GM10248 (cell line): Measurements from ENCODE around the gene SGIP1.

Experiments used
- CTCF ChIA-PET: fragments of 300-600 bp; sonication (Branson Sonifier 250); formaldehyde crosslinking; extraction: SDS; loops from one replicate; lab custom pipeline; 2021; ENCODE audit warnings: antibody characterized with exemption; lab: Yijun Ruan, JAX
- POLR2A ChIA-PET: fragments of 350-650 bp; sonication (Branson Sonifier 250); formaldehyde crosslinking; extraction: SDS; loops from one replicate; lab custom pipeline; 2020; ENCODE audit warnings: antibody characterized with exemption; lab: Yijun Ruan, JAX
- DNase-seq: peaks from one replicate; pipeline ENCODE4 v3.0.0; 2012; ENCODE audit errors: extremely low spot score
- TF ChIP-seq, protein P1 (sequence below): IDR thresholded peaks from 2 replicates; pipeline ENCODE4 v1.5.1; 2012; ENCODE audit warnings: mild to moderate bottlenecking, low read depth; ENCODE audit errors: extremely low read depth, missing control alignments, control extremely low read depth

SGIP1 gene

GRCh38 chr1:66525086-66525485 lies 8.9 kb upstream of the SGIP1 start:
- no peak for DNase-seq
- ChIA-PET POLR2A (no interaction called here), CTCF (interaction anchor here (1.1 kb wide), 1 partner anchor 17 kb away, joined by 3 read pairs; no protein-coding TSS in a partner anchor)
- TF ChIP-seq, protein P1, sequence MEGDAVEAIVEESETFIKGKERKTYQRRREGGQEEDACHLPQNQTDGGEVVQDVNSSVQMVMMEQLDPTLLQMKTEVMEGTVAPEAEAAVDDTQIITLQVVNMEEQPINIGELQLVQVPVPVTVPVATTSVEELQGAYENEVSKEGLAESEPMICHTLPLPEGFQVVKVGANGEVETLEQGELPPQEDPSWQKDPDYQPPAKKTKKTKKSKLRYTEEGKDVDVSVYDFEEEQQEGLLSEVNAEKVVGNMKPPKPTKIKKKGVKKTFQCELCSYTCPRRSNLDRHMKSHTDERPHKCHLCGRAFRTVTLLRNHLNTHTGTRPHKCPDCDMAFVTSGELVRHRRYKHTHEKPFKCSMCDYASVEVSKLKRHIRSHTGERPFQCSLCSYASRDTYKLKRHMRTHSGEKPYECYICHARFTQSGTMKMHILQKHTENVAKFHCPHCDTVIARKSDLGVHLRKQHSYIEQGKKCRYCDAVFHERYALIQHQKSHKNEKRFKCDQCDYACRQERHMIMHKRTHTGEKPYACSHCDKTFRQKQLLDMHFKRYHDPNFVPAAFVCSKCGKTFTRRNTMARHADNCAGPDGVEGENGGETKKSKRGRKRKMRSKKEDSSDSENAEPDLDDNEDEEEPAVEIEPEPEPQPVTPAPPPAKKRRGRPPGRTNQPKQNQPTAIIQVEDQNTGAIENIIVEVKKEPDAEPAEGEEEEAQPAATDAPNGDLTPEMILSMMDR, result no peak

- DNase-seq, result no peak
- TF ChIP-seq, protein P1, result no peak
- CTCF ChIA-PET, result interaction anchor here (0.9 to 1.1 kb wide), 3 partner anchors 18 to 23 kb away, joined by 3 read pairs; no protein-coding TSS in a partner anchor
- POLR2A ChIA-PET, result no interaction called here
These were observed 7.9 kb upstream of the SGIP1 start for GRCh38 chr1:66526036-66526435.

GRCh38 chr1:66526991-66527390 lies 7.0 kb upstream of the SGIP1 start:
- ChIA-PET POLR2A (no interaction called here), CTCF (interaction anchor here (1.1 kb wide), 1 partner anchor 18 kb away, joined by 3 read pairs; no protein-coding TSS in a partner anchor)
- TF ChIP-seq, protein P1, result no peak
- DNase-seq, result no peak

- TF ChIP-seq, protein P1, result no peak
- CTCF ChIA-PET, result interaction anchor here (1.2 to 1.6 kb wide), 3 partner anchors 15 to 199 kb away, joined by 3 to 6 read pairs (median 4); no protein-coding TSS in a partner anchor
- DNase-seq, result no peak
- POLR2A ChIA-PET, result no interaction called here
These were observed 6.3 kb upstream of the SGIP1 start for GRCh38 chr1:66527686-66528085.

DNA sequence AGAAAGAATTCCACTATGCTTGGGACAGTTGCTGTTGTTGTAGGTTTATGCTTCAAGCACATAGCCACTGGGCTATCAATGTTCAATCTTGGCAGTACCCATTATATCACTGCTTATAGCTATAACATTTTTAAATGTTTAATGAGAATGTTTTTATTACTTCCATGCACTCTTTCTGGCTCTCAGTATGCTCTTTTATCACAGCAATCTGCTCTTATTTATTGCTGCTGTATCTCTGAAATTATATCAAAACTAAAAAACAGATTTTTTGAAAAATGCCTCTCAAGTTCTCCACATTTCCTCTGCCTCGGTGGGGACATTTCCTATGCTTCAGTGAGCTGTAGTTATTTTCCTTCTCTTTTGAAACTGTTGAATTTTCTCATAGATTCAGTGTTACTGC lies 5.4 kb upstream of the SGIP1 start:
- CTCF ChIA-PET, result interaction anchor here (0.6 to 1.6 kb wide), 5 partner anchors 9 to 198 kb away, joined by 3 to 6 read pairs (median 4); no protein-coding TSS in a partner anchor
- TF ChIP-seq, protein P1, result no peak
- POLR2A ChIA-PET, result no interaction called here
- no peak for DNase-seq

- ChIA-PET POLR2A (no interaction called here), CTCF (interaction anchor here (0.9 to 1.8 kb wide), 3 partner anchors 10 to 289 kb away, joined by 3 to 10 read pairs (median 3); no protein-coding TSS in a partner anchor)
- DNase-seq, result no peak
- TF ChIP-seq, protein P1, result no peak
These were observed 1.7 kb upstream of the SGIP1 start for GRCh38 chr1:66532214-66532613.
